GM12891 (cell line): ENCODE measurements around the gene HELZ.

Experiments used
- POLR2A ChIP-seq: IDR thresholded peaks from 2 replicates; pipeline ENCODE4 v1.6.1; 2011; ENCODE audit warnings: low read depth, low read length, control low read depth
- POLR2AphosphoS5 ChIP-seq: IDR thresholded peaks from 2 replicates; pipeline ENCODE4 v1.6.1; 2011; ENCODE audit warnings: low read depth, low read length, control low read depth
- SPI1 ChIP-seq: IDR thresholded peaks from 2 replicates; pipeline ENCODE4 v1.6.1; 2011; ENCODE audit warnings: low read depth, low read length, control low read depth
- TAF1 ChIP-seq: IDR thresholded peaks from 2 replicates; pipeline ENCODE4 v1.6.1; 2011; ENCODE audit warnings: low read depth, low read length, control low read depth

DNA sequence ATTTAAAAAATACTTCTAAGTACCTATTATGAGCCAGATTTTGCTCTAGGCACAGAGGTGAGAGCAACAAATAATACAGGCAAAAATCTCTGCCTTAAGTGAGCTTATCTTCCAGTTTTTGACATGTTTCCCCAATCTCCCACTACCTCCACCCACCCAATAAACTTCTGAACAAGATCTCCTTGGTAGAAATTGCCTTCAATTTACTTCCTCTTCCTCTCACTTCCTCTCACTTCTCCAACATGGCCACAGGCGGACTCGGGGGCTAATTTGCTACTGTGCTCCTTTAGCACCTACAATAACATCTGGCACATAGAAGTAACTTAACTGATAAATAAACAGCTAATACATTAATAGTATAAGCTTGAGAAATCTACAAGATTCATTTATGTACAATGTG, 118.0 kb downstream of the HELZ start:
- TF ChIP-seq POLR2A (no peak), TAF1 (no peak), SPI1 (peak; percentile 38; the same call in 1 of the 2 replicates), POLR2AphosphoS5 (no peak)
